Hepatic stellate cell (primary cell): ENCODE measurements around the gene CCDC170.

Experiments used
- DNase-seq: peaks from one replicate; pipeline ENCODE4 v3.0.0; 2011; ENCODE audit warnings: low spot score

CCDC170 gene

DNA sequence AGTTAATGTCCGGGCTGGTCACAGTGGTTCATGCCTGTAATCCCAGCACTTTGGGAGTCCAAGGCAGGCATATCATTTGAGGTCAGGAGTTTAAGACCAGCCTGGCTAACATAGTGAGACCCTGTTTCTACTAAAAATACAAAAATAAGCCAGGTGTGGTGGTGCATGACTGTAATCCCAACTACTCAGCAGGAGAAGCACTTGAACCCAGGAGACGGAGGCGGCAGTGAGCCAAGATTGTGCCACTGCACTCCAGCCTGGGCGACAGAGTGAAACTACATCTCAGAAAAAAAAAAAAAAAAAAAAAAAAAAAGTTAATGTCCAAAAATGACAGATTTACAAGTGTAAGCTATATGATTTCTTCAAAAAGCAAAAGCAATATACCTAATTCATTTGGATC lies 124.9 kb downstream of the CCDC170 start:
- no peak for DNase-seq

- DNase-seq: no peak
Observed at GRCh38 chr6:151620179-151620578, 126.4 kb downstream of the CCDC170 start.

DNA sequence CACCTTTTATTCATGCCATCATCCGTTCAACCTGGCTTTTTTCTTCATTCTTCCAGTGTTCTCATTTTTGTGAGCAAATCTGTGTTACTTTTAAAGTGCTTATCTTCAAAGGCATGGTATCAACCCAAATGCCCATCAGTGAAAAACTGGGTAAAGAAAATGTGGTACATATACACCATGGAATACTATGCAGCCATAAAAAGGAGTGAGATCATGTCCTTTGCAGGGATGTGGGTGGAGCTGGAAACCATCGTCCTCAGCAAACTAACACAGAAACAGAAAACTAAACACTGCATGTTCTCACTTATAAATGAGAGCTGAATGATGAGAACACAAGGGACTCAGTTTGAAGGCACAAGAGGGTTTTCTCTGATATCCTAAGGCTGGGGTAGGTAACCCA lies 130.3 kb downstream of the CCDC170 start:
- no peak for DNase-seq

GRCh38 chr6:151624481-151624880 lies 130.7 kb downstream of the CCDC170 start:
- no peak for DNase-seq

DNA sequence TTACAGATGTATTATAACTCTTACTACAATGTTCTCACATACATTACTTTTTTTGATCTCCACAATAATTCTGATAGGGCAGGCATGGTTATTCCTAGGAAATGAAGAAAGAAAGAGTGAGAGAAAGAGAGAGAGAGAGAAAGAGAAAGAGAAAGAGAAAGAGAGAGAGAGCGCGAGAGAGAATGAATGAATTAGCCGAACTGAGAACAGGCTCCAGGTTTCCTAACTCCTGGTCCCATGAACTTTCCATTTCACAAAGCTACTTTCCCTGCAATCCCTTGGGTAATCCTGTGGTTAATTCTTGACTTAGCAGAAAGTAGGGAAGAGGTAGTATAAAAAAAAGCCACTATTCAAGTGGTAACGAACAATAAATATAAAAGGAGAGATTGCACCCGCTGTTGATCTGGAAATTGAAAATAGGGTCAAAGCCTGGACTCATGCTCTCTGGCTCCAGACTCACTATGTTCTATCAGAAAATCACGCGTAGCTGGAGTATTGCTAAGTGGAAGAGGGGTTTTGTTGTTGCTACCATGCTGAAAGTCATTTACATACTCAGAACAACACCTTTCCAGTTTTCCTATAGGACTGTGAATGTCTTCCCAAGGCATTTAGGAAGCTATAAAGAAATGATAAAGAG lies 131.2 kb downstream of the CCDC170 start:
- DNase-seq: no peak

GRCh38 chr6:151627689-151628444 lies 134.1 kb downstream of the CCDC170 start:
- DNase-seq: no peak

DNA sequence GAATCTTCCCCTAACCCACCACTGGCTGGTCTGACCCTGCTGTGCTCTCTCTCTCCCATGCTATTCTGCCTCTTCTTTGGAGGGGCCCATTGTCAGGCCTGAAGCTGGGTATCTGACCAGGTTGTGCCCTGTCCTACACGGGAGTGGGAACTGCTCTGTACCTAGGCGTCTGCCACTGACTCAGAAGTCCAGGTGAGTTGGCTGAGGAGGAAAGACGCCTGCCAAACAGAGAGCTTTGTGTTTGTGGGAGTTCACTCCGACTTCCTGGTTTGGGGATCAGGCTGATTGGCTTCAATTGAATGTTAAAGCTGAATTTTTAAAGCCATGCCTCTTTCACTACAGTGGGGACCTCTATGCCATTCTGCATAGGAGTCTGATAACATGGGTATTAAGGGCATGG lies 136.0 kb downstream of the CCDC170 start:
- no peak for DNase-seq

DNA sequence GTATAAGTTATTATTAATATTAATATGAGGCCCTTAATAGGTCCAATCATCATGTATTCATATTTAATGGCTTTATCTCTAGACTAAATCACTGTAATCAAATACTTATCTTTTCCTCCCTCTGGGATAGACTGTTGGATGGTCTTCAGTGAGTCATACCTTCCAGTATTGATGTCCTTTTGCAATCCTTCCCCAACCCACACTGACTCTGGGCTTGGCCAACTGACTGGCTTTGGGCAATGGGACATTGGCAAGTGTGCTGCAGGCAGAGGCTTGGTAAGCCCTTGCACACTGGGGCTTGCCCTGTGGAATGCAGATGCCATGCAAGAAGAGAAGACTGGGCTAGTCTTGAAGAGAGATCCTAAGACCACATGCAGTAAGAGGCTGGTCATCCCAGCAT lies 136.6 kb downstream of the CCDC170 start:
- DNase-seq: no peak

DNA sequence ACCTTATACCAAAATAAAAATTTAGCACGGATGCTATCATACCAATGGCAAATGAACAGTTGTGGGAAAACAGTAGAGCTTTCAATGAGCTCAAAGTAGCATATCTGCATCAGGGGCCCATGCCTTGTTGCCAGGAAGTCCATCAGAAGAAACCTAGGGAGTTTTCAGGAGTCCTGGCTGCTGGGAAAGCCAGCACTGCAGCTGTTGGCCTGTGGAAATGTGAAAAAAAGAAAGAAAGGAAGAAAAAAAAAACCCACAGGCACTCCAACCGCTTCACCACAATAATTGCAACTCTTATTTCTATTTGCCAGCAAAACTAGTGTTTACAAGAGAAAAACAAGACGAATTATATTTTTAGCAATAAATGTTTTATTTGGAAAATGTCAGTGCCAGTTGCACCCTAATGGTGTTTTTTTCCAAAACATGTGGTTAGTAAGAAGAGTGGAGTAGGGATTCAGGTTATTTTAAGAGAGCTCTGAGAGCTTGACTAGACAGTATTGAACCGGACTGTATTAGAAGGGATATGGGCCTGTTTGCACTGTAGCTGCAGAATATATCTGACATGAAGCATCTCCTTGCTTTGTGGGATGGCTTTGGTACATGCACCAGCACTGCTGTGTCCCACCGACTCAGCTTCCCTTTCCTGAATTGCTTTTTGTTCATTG lies 137.3 kb downstream of the CCDC170 start:
- DNase-seq: no peak

DNA sequence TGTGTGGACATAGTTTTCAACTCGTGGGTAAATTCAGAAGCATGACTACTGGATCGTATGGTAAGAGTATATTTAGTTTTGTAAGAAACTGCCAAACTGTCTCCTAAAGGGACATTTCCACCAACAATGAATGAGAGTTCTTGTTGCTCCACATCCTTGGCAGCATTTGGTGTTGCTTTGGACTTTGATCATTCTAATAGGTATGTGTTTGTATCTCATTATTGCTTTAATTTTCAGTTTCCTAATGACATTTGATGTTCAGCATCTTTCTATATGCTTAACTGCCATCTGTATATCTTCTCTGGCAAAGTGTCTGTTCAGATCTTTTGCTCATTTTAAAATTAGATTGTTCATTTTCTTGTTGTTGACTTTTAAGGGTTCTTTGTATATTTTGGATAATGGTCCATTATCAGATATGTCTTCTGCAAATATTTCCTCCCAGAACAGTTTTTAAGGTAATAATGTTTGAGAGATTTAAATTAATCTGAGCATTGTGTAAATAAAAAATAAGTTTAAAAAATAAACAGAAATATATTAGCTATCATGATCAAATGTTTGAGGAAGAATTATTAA lies 138.7 kb downstream of the CCDC170 start:
- DNase-seq: no peak

GRCh38 chr6:151633526-151634335 lies 139.9 kb downstream of the CCDC170 start:
- no peak for DNase-seq

DNA sequence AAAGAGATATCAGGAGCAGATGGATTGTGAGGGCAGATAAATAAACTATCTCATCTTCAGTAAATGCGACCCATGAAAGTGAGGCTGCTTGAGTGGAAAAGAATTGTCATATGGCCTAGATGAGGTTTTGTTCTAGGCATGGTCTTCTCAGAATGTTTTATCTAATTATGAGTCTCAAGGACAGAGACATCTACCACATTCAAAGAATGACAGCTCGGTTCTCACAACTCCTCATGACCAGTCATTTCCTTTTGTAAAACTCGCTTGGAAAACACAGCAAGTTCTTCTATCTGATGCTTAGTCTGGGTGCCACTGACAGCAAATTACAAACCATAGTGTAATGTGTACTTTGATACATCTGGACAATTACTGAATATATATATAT lies 140.5 kb downstream of the CCDC170 start:
- DNase-seq: no peak

DNA sequence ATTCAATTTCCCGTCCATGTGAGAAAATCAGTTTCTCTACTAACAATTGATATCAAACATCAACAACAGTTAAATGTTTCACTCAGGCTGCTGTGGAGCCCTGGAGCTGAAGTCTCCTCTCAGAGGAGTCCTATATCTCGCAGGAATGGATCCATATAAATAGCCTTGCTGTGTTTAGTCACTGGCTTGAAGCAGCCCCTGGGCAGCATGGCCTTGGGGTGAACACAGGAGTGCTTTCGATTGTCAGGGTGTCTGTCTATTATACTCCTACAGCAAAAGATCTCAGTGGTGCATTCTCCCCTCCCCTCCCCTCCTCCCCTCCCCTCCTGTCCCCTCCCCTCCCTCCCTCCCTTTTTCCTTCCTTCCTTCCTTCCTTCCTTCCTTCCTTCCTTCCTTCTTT lies 141.9 kb downstream of the CCDC170 start:
- no peak for DNase-seq

DNA sequence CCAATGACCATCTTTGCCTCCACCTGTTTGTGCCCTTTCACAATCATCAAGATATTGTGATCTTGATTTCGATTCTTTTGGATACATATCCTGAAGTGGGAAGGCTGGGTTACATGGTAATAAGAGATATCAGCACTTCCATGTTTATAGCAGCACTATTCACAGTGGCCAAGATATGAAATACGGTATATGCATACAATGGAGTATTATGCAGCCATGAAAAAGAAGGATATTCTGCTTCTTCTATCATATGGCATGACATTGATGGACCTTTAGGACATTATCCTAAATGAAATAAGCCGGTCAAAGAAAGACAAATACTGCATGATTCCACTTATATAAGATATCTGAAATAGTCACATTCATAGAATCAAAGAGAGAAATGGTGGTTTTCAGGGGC lies 144.0 kb downstream of the CCDC170 start:
- no peak for DNase-seq

DNA sequence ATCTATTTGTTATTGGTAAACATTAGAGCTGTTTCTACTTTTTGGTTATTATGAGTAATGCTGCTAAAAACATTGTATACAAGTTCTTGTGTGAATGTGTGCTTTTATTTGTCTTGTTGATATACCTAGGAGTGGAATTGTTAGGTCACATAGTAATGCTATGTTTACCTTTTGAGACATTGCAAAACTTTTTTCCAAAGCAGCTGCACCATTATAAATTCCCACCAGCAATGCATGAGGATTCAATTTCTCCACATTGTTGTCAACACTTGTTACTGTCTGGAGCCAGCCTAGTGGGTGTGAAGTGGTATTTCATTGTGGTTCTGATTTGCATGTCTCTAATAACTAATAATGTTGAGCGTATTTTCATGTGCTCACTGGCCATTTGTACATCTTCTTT lies 145.9 kb downstream of the CCDC170 start:
- DNase-seq: no peak

GRCh38 chr6:151641028-151641427 lies 147.2 kb downstream of the CCDC170 start:
- no peak for DNase-seq

GRCh38 chr6:151647976-151648639 lies 154.3 kb downstream of the CCDC170 start:
- DNase-seq: no peak

- no peak for DNase-seq
Observed at GRCh38 chr6:151649835-151650234, 156.0 kb downstream of the CCDC170 start.

DNA sequence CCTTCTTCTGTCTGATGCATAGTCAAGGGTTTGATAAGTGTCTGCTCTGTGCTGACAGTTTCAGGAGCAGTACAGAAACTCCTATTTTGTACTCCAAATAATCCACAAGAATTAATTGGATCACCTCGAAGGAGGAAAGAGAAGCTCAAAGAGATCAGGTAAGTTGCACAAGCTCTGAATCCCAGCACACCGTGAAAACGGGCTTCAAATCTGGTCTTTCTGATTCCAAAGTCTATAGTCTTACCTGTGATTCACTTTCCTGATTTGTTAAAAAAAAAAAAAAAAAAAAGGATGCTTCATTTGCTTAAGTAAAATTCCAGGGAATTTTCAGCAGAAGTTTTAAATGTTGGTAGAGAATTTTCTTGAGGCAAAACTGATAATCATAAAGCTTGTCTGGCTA lies 157.8 kb downstream of the CCDC170 start:
- DNase-seq: no peak

- DNase-seq: no peak
Observed at GRCh38 chr6:151652325-151652724, 158.5 kb downstream of the CCDC170 start.

DNA sequence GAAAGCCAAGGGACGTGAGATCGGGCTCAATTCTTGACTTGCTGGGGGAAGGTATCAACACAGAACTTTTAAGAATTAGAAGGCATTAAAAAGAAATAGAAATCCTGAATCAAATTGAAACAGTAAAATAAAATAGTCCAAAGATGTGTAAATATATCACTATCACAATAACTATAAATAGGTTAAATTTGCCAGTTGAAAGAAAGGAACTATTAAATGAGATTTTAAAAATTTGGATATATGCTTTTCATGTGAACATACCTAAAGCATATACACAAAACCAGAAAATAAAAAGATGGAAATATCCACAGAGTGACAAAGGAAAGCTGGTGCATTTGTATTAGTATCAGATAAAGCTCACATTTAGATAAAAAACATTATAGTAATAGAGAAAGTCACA lies 161.3 kb downstream of the CCDC170 start:
- DNase-seq: no peak

DNA sequence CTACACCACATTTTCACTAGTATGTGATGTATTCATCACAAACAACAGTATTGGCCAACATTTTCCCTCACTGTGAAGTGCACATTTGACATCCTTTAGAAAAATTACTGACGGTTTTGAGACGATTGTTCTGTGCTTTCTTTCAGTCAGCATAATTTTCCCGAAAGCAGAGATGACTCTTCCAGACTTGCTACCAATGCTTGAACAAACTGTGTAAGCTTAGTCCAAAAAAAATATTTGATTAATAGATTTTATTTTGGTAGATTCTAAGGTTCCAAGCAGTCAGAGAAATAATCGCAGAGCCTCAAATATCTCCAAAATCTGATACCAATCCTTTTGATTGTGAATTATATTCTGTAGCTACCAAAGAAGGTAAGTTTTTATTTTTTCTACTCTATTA lies 162.6 kb downstream of the CCDC170 start:
- DNase-seq: no peak
